Right lobe of liver (tissue), 4 donors: ENCODE results near the gene ARHGEF11.

Experiments used
- CTCF ChIP-seq, 4 donors: fragments of 200-600 bp in 3 of 4; fragments of 450-650 bp in 1 of 4; IDR thresholded peaks; one replicate each; pipeline versions ENCODE4 v1.5.1 to v1.8.0; 2016 to 2022; ENCODE audit warnings: antibody characterized with exemption in 4 of 4, mild to moderate bottlenecking in 2 of 4
- POLR2A ChIP-seq: fragments of 450-650 bp; IDR thresholded peaks from one replicate; pipeline ENCODE4 v1.6.1; 2017; ENCODE audit warnings: antibody characterized with exemption, mild to moderate bottlenecking
- donor health status: DM: no; HTN: no; CAD: no.
- donor health status: DM: no; HTN: no; CAD: no.
- donor health status: DM: no; HTN: yes; CAD: no.

- TF ChIP-seq CTCF (IDR thresholded peaks at IDR 0.05) (no peak), POLR2A (no peak)
Measured at GRCh38 chr1:157085421-157085820, 39.9 kb upstream of the ARHGEF11 start.
